SH-SY5Y (cell line): ENCODE results near the gene HSD3B7.

Source experiments
- GATA2 ChIP-seq: IDR thresholded peaks from 2 replicates; pipeline ENCODE4 v1.6.1; 2011; ENCODE audit warnings: mild to moderate bottlenecking, low read depth, low read length
- GATA3 ChIP-seq: IDR thresholded peaks from 2 replicates; pipeline ENCODE4 v1.6.1; 2011; ENCODE audit warnings: low read depth, mild to moderate bottlenecking, low read length, moderate library complexity

DNA sequence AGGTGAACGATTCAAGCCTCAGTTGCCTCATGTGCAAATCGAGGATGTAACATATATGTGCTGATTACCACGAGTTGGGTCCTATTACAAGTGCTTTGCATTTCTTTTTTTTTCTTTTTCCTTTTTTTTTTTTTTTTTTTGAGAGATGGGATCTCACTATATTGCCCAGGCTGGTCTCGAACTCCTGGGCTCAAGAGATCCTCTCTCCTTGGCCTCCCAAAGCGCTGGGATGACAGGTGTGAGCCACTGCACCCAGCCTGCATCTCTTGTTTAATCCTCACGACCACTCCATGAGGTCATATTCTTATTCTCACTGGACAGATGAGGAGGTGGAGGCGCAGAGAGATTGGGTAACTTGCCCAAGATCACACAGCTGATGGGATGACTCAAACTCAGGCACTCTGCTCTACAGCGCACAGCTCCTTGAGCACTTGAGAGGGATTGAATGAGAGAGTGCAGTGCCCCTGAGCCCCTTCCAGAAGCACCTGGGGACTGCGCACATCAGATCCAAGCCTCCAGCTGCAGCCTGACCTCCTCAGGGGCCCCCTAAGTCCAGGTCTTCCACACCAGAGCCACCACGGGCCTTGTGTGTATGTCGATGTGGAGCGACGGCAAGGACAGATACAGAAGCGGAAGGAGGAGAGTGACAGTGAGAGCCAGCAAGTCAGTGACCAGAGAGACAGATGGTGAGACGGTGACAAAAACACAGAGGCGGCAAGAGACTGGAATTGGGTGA lies 20.5 kb downstream of the HSD3B7 start:
- TF ChIP-seq GATA3 = no peak
- TF ChIP-seq GATA2 = no peak
